GM18909 (cell line): ENCODE data around the gene AKAP14.
A peak's percentile ranks its signal among the peaks of the same experiment; 100 is the strongest.
"Not testable (repeated sequence)": the region's sequence is repeated elsewhere in the genome, so short reads cannot be mapped to it uniquely, and the experiment has no call there.

Experiments used
- ATAC-seq: cut with Tn5 transposase; IDR thresholded peaks from one replicate; pipeline ENCODE4 v1.9.1; 2021; ENCODE audit warnings: mild to moderate bottlenecking; ENCODE audit not compliant: unreplicated experiment, poor library complexity

Gene AKAP14

DNA sequence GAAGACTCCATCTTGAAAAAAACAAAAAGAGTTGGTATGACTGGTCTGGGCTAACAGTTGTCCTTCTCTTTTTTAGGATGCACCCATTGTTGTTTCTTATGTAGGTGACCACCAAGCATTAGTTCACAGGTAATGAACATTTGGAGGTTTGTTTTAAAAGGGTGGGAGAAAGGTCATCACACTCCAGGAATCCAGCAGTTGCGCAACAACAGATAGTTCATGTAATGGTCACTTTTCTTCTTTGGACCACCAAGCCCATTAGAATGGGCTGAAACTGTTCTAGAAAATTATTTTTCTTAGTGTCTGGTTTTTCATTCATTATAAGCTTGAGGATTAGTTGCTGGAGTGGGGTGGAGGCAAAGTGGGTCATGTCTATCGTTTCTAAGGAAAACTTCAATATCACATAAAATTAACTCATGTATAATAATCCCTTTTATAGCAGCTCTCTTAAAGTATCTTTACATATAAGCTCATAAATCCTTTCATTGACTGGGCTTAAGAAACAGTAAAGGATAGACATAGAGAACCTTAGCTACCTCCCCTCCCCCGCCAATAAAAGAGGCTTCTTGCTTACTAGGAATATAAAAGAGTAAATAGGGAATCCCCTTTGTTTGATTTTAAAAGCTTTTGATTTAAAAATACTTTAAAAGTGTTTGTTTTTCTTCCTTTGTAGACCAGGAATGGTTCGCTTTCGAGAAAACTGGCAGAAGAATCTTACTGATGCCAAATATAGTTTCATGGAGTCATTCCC is 24.3 kb downstream of the AKAP14 start:
- ATAC-seq = no peak

DNA sequence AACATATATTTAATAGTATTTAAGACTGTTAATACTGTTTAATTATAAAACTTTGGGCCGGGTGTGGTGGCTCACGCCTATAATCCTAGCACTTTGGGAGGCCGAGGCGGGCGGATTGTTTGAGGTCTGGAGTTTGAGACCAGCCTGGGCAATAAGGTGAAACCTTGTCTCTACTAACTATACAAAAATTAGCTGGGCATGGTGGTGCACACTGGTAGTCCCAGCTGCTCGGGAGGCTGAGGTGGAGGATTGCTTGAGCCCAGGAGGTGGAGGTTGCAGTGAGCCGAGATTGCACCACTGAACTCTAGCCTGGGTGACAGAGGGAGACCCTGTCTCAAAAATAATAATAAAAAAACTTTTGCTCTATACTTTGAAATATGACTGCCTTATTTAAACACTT is 26.7 kb downstream of the AKAP14 start:
- ATAC-seq = not testable (repeated sequence)

DNA sequence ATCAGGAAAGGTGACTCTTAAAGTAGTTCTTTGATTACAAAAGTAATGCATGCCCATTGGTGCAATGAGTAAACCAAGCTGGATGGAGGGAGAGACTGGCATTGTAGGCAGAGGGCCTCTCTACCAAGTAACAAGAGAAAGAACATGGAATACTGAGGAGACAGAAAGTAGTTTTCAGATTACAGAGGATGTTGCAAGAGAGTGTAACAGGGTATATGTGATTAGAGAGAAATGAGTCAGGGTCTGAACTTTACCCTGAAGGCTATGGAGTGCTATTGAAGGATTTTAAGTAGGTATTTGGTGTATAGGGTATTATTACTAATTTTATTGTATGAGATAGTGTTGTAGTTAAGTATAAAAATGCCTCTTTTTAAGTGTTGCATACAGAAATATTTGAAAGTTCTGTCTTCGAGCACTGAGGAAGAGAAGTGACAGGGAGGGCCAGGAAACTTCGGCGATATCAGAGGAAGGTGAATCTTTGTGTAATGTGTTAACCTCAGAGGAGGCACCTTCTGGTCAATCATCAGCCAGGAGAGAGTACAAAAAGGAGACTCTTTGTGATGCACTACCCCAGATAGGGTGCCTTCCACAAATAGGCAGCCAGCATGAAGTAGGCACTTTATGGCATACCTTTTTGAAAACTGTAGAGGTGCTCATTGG is 39.7 kb downstream of the AKAP14 start:
- ATAC-seq = no peak

DNA sequence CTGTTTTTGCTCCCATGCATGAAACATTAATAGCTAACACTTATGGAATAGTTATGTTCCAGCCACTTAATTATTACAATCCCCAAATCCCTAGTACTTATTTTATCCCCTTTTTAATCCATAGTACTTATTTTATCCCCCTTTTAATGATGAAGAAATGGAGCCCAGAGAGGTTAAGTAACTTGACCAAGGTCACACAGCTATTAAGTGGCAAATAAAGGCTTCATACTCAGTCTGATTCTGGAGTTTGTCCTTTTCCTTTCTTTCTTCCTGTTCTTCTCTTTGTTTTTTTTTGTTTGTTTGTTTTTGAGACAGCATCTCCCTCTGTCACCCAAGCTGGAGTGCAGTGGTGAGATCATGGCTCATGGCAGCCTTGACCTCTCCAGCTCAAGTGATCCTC is 45.6 kb downstream of the AKAP14 start:
- ATAC-seq = no peak

DNA sequence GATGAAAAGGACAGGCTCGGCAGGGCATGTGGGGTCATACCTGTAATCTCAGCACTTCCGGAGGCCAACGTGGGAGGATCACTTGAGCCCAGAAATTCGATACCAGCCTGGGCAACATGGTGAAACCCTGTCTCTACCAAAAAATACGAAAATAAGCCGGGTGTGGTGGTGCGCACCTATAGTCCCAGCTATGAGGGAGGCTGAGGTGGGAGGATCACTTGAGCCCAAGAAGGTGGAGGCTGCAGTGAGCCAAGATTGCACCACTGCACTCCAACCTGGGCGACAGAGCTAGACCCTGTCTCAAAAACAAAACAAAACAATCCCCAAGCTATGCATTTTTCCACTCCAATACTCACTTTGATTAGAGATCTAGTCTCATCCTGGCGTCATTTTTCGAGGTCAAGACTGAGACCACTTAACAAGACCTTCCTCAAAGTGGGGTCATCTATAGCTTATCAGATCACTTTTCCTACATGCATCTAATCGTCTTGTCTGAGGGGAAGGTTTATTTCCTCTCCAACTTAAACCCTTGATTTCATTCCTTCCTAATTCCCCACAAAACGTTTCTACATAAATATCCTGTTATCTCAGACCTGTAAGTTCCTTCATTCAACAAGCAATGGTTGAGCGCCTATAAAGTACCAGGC is 46.6 kb downstream of the AKAP14 start:
- no peak for ATAC-seq

DNA sequence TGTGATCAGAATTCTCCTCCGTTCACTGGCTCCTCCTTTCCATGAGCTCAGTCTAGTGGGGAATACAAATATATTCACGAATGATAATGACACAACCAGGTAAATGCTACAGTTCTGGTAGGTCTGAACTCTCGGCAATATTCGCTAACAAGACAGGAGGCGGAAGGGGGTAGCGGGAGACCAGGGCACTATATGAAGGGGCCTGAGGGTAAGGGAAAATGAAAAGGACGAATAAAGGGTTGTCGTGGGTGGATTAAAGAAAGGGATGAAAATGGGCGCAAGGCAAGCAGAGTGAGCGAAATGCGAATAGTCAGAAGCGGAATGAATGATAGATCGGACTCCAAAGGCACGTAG is 47.1 kb downstream of the AKAP14 start:
- peak; percentile 7 for ATAC-seq

DNA sequence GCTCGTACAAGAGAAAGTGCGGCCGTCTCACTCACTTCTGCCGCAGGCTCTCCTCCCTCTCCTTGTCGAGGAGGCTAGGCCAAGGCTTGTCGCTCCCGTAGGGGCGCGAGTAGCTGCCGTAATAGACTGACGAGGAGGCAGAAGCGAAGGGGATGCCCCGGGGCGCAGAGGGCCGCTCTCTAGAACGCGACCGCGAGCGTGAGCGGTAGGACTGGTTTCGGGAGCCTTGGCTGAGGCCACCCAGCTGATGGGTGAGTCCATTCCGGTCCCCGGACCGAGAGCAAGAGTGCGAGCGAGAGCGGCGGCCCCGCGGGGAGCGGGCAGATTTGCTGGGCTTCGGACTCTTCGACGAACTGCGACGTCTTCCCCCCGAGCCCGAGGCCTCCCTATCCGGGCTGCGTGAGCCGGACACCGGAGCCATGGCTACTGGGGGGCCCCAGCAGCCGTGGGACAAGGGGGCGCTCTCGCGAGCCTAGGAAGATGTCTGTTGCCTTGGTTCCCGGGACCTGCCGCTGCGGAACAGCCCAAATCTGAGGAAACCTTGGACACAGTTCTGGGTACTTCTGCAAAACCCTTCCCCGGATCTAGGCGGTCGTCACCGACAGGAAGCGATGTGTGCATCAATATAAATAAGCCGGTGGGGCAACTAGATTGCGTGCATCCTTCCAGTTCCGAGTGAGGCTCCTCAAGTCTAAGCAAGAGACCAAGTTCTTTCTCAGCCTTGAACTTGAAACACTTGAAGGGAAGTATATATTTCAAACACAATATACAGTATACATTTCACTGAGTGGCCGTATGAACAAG is 47.7 kb downstream of the AKAP14 start, which contains the start of gene NKAP:
NKAP (minus strand) TSS at position 567 of the 804 bp plus-strand sequence; CDS start at position 421, 146 bp downstream.
- ATAC-seq = peak; percentile 83

DNA sequence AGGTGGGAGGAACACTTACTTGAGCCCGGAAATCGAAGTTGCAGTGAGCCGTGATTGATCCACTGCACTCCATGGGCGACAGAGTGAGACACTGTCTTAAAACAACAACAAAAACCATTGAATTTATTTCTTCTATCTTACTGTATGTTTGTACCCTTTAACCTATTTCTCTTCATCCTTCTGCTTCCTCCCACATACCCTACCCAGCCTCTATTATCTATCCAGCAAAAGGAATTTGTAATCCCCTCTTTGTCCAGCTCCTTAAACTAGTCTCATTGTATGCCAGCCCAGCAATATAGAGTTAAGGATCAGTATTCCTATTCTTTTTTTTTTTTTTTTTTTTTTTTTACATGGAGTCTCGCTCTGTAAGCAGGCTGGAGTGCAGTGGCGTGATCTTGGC is 49.8 kb downstream of the AKAP14 start:
- ATAC-seq = no peak

DNA sequence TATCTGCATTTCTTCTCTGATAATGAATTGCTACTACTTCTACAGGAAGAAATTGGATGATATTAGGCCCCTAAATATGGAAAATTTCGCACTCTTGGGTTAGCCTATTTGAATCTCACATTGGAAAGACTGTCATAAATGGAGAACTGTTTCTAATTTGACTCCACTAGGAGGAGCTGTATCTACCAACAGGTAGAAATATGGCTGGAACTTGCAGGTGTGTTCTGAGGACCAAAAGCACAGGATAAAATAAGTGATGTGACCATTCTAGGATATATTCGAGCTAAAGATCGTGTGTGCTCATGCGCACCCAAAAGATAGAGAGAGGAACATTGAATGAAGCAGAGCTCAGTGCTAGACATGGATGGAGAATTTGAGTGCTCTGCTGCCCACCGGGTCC is 52.7 kb downstream of the AKAP14 start:
- ATAC-seq = no peak

DNA sequence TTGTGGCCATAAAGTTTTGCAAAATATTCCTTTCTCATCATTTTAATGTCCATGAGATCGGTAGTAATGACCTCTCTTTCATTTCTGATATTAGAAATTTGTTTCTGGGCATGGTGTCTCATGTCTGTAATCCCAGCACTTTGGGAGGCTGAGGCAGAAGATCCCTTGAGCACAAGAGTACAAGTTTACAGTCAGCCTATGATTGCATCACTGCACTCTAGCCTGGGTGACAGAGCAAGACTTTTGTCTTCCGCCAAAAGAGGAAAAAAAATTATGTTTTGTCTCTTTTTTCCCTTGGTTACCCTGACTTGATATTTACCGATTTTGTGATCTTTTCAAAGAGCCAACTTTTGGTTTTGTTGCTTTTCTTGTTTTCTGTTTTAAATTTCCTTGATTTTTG is 58.7 kb downstream of the AKAP14 start:
- no peak for ATAC-seq

DNA sequence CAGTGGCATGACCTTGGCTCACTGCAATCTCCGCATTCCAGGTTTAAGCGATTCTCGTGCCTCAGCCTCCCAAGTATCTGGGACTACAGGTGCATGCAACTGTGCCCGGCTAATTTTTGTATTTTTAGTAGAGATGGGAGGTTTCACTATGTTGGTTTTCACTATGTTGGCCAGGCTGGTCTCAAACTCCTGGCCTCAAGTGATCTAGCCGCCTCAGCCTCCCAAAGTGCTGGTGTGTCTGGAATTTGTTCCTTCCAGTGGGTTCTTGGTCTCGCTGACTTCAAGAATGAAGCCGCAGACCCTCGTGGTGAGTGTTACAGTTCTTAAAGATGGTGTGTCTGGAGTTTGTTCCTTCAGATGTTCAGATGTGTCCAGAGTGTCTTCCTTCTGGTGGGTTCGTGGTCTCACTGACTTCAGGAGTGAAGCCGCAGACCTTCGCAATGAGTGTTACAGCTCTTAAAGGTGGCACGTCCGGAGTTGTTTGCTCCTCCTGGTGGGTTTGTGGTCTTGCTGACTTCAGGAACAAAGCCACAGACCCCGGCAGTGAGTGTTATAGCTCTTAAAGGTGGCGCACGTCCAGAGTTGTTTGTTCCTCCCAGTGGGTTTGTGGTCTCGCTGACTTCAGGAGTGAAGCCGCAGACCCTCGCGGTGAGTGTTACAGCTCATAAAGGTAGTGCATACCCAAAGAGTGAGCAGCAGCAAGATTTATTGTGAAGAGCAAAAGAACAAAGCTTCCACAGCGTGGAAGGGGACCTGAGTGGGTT is 60.3 kb downstream of the AKAP14 start:
- not testable (repeated sequence) for ATAC-seq

DNA sequence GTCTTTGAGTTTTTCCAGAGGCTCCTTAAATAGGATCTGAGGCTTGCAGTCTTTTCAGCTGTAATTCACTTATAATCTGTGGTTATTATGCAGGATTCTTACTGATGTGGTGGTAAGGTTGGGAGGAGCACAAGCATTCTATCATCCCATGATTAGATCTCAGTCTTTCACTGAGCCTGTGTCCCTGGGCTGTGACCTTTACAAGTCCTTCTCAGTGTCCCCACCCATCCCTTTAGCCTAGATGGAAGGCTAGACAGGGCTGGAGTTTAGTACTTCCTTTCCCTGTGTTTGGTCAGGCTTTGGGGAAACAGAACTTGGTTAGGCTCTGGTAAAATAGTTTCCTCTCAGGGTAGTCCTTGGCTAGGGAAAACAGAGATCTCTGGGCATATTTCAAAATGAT is 64.9 kb downstream of the AKAP14 start:
- no peak for ATAC-seq

DNA sequence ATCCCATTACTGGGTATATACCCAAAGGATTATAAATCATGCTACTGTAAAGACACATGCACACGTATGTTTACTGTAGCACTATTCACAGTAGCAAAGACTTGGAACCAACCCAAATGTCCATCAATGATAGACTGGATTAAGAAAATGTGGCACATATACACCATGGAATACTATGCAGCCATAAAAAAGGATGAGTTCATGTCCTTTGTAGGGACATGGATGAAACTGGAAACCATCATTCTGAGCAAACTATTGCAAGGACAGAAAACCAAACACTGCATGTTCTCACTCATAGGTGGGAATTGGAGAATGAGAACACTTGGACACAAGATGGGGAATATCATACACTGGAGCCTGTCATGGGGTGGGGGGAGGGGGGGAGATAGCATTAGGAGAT is 71.1 kb downstream of the AKAP14 start:
- ATAC-seq = not testable (repeated sequence)
